Osteocyte (in vitro differentiated cells): ENCODE results near the gene ZNF101. TPM values are rescaled to one million over a fixed set of nuclear protein-coding genes. Genes with fewer than 3 reads are reported as not detected.
"Not testable (repeated sequence)": the region's sequence is repeated elsewhere in the genome, so short reads cannot be mapped to it uniquely, and the experiment has no call there.

Experiments
- DNase-seq: peaks from one replicate; pipeline ENCODE4 v3.0.0; 2021; ENCODE audit warnings: mixed read lengths; ENCODE audit not compliant: unreplicated experiment; ENCODE audit errors: extremely low spot score
- H3K27ac Mint-ChIP-seq: one replicate; pipeline ENCODE4 v1.8.0; 2021; ENCODE audit warnings: mild to moderate bottlenecking, mixed read lengths; ENCODE audit not compliant: unreplicated experiment
- H3K27me3 Mint-ChIP-seq: one replicate; pipeline ENCODE4 v1.8.0; 2021; ENCODE audit warnings: mixed read lengths; ENCODE audit not compliant: unreplicated experiment
- H3K36me3 Mint-ChIP-seq: one replicate; pipeline ENCODE4 v1.8.0; 2021; ENCODE audit warnings: mixed read lengths; ENCODE audit not compliant: unreplicated experiment
- H3K4me1 Mint-ChIP-seq: one replicate; pipeline ENCODE4 v1.8.0; 2021; ENCODE audit warnings: mixed read lengths; ENCODE audit not compliant: unreplicated experiment
- H3K4me3 Mint-ChIP-seq: one replicate; pipeline ENCODE4 v1.8.0; 2021; ENCODE audit warnings: mild to moderate bottlenecking, moderate library complexity, mixed read lengths; ENCODE audit not compliant: unreplicated experiment
- H3K9me3 Mint-ChIP-seq: one replicate; pipeline ENCODE4 v1.8.0; 2021; ENCODE audit warnings: mixed read lengths; ENCODE audit not compliant: unreplicated experiment
- CTCF ChIP-seq: fragments of 200-600 bp; sonication (generic); IDR thresholded peaks from 2 replicates; pipeline ENCODE4 v1.5.0; 2021; ENCODE audit warnings: antibody characterized with exemption, mild to moderate bottlenecking, moderate library complexity
- total RNA-seq: library from RNA; stranded (reverse); gene quantifications from 2 replicates; pipeline ENCODE4 v1.2.1, GENCODE V29; 2021

The ZNF101 gene
- total RNA-seq, 1 donor from 2014 or later: 8.4 TPM

- TF ChIP-seq CTCF: no peak
- peaks cover 13% of the 10 kb centered on the region for H3K36me3 Mint-ChIP-seq
- H3K4me1 Mint-ChIP-seq: no peaks in the 10 kb centered on the region
- no peaks in the 10 kb centered on the region for H3K27me3 Mint-ChIP-seq
- peaks cover 14% of the 10 kb centered on the region for H3K9me3 Mint-ChIP-seq
- H3K27ac Mint-ChIP-seq: no peak overlapping the region
- H3K4me3 Mint-ChIP-seq: no peak overlapping the region
- DNase-seq: no peak
These were observed 17.9 kb downstream of the ZNF101 start for GRCh38 chr19:19686580-19686979.

- Mint-ChIP-seq H3K36me3 (peaks cover 13% of the 10 kb centered on the region), H3K9me3 (peaks cover 14% of the 10 kb centered on the region), H3K27ac (no peak overlapping the region), H3K27me3 (no peaks in the 10 kb centered on the region), H3K4me1 (no peaks in the 10 kb centered on the region), H3K4me3 (no peak overlapping the region)
- DNase-seq: no peak
- no peak for TF ChIP-seq CTCF
These were observed 18.5 kb downstream of the ZNF101 start for GRCh38 chr19:19687090-19687489.

- not testable (repeated sequence) for H3K27ac Mint-ChIP-seq, H3K4me3 Mint-ChIP-seq, H3K9me3 Mint-ChIP-seq, H3K36me3 Mint-ChIP-seq, H3K27me3 Mint-ChIP-seq, DNase-seq, H3K4me1 Mint-ChIP-seq
These were observed 20.4 kb downstream of the ZNF101 start for GRCh38 chr19:19689023-19689422.

GRCh38 chr19:19691683-19692082 lies 23.0 kb downstream of the ZNF101 start:
- Mint-ChIP-seq H3K27me3 (no peaks in the 10 kb centered on the region), H3K4me1 (no peaks in the 10 kb centered on the region), H3K36me3 (peaks cover 3% of the 10 kb centered on the region), H3K4me3 (no peak overlapping the region), H3K9me3 (peaks cover 4% of the 10 kb centered on the region), H3K27ac (no peak overlapping the region)
- TF ChIP-seq CTCF: no peak
- no peak for DNase-seq

GRCh38 chr19:19696386-19696785 lies 27.7 kb downstream of the ZNF101 start:
- H3K27ac Mint-ChIP-seq: no peak overlapping the region
- H3K4me1 Mint-ChIP-seq: no peaks in the 10 kb centered on the region
- H3K36me3 Mint-ChIP-seq: peaks cover 20% of the 10 kb centered on the region
- H3K4me3 Mint-ChIP-seq: no peak overlapping the region
- no peaks in the 10 kb centered on the region for H3K27me3 Mint-ChIP-seq
- no peak for TF ChIP-seq CTCF
- DNase-seq: peak; percentile 17
- peaks cover 23% of the 10 kb centered on the region for H3K9me3 Mint-ChIP-seq

GRCh38 chr19:19697589-19697988 lies 28.9 kb downstream of the ZNF101 start:
- H3K4me3 Mint-ChIP-seq: no peak overlapping the region
- H3K4me1 Mint-ChIP-seq: no peaks in the 10 kb centered on the region
- peaks cover 23% of the 10 kb centered on the region for H3K9me3 Mint-ChIP-seq
- TF ChIP-seq CTCF: no peak
- peaks cover 24% of the 10 kb centered on the region for H3K36me3 Mint-ChIP-seq
- no peak overlapping the region for H3K27ac Mint-ChIP-seq
- peak; percentile 57 for DNase-seq
- H3K27me3 Mint-ChIP-seq: no peaks in the 10 kb centered on the region

- not testable (repeated sequence) for H3K4me3 Mint-ChIP-seq, DNase-seq, H3K27ac Mint-ChIP-seq, H3K4me1 Mint-ChIP-seq, H3K27me3 Mint-ChIP-seq
- H3K36me3 Mint-ChIP-seq: peaks cover 40% of the 10 kb centered on the region
- H3K9me3 Mint-ChIP-seq: peaks cover 39% of the 10 kb centered on the region
These were observed 31.9 kb downstream of the ZNF101 start for GRCh38 chr19:19700493-19700892.
